GM20431 (cell line): ENCODE data around the gene SEPHS2.

ENCODE experiments used
- in situ Hi-C: fragments of 300-500 bp; cut with MseI, MboI; formaldehyde crosslinking; loops from one replicate; pipeline ENCODE4 v1.15.0; 2020; ENCODE audit warnings: low sequenced_read_pairs; ENCODE audit not compliant: unreplicated experiment

Gene SEPHS2

DNA sequence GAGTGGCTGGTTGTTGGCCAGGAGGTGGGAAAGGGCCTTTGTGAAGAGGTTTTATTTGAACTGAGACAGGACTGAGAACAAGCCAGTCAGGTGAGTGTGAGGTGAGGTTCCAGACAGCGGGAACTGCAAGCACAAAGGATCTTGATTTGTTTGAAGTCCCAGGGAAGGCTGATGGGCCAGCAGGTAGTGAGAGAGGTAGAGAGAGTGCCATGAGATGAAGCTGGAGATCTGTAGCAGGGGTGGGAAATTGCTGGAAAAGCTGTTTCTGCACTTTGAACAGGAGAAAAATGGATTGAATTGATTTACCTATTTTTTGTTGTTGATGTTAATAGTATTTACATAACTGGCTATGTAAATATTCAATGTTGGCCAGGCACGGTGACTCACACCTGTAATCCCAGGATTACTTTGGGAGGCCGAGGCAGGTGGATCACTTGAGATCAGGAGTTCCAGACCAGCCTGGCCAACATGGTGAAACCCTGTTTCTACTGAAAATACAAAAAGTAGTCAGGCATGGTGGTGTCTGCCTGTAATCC lies 8.1 kb downstream of the SEPHS2 start:
- in situ Hi-C loops: loop anchor here (25.0 kb wide), 1 partner anchor 175 kb away; the partner anchor contains the start of gene ZNF689

- in situ Hi-C loops: loop anchor here (25.0 kb wide), 1 partner anchor 177 kb away; the partner anchor contains the start of gene ZNF689
Measured at GRCh38 chr16:30434852-30435251, 10.8 kb downstream of the SEPHS2 start.

DNA sequence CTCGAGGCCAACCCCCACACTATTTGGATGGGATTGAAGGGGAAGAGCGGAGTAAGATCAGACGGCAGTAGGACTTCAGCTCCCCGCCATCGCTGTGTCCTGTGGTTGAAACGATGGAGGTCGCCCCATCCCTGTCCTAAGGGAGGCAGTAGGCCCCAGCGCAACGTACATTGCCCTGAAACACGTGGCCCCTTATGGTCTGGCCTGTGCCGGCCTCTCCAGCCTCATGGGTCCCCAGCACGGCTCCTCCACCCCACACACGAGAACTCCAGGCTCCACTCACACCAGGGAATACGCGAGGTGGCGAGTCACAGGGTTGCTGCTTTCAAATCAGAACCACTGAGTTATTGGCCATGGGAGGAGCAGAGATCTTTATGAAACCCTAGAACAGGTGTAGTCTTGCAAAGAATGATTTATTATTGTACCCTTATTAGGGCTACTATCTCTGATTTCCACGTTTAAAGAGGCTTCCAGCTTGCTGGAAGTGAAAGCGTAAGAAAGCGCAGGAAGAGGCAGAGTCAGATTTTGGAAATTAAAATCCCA lies 15.2 kb downstream of the SEPHS2 start:
- in situ Hi-C loops: loop anchor here (25.0 kb wide), 1 partner anchor 182 kb away; the partner anchor contains the start of gene ZNF689

DNA sequence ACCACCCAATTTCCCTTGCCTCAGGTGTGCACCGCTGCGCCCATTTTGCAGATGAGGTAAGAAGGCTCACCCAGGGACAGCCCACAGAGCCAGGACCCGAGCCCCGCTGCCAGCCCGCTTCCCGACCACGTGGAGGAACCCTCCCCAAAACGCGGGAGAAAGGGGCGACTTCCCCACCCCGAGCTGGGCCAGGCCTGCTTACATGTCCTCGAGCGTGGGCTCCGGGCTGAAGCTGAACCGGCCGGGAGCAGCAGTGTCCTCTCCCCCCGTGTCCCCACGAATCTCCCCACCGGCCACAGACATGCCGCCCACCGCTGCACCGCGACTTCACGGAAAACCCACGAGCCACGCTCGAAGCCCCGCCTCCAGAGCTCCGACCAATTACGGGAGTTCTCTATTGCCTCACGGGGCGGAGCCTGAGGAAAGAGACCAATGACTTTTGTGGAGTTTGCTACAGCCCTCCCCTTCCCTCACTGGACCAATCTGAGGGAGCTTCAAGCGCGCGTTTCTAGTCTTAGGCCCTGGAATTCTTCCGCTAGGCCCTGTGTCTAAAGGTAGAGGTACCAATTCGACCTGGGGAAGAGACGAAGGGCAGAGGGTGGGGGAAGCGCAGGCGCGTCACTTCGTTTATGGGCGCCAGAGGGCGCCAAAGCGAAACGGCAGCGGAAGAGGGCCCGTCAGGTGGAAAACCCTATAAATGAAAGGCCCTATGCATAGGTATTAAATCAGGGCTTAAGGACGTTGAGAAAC lies 15.8 kb downstream of the SEPHS2 start, which contains the start of gene DCTPP1:
Gene DCTPP1 (minus strand): TSS at position 353 of the 750 bp plus-strand sequence. CDS start 50 bp downstream, at position 303.
- in situ Hi-C loops: loop anchor here (25.0 kb wide), 1 partner anchor 182 kb away; the partner anchor contains the start of gene ZNF689

GRCh38 chr16:30429418-30429677 lies 16.3 kb downstream of the SEPHS2 start:
- in situ Hi-C loops: loop anchor here (25.0 kb wide), 1 partner anchor 183 kb away; the partner anchor contains the start of gene ZNF689

DNA sequence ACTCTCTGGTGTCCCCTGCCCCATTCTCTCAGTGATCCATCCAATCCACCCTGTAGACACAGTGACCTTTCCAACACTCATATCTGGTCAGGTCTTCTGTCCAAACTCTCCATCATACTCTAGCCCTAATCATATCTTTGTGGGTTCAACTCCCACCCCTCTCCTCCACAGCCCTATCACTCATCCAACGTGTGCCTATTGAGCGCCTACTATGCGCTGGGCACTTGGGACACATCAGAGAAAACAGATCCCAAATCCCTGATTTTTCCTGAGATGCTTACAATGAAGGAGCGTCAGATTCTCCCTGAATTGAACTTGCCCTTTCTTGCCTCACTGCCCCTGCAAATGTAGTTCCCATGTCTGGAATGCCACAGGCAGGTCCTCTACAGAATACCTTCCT lies 17.6 kb downstream of the SEPHS2 start:
- in situ Hi-C loops: loop anchor here (25.0 kb wide), 1 partner anchor 184 kb away; the partner anchor contains the start of gene ZNF689

DNA sequence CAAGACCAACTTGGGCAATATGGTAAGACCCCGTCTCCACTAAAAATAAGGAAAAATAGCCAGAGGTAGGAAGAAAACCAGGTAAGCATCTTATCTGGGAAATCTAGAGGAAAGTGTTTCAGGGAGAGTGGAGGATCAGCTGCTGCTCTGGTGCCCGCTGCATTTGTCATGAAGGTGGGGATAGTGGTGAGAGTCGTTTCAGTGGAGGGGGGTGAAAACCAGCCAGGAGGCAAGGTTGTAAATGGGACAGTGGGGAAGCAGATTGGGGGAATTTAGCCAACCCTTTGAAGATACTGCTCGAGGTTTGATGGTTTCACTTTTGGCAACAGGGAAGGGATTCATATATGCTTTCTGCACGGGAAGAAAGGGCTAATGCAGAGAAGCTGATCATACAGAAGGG lies 24.7 kb downstream of the SEPHS2 start:
- in situ Hi-C loops: no loop called here

GRCh38 chr16:30418350-30419181 lies 27.1 kb downstream of the SEPHS2 start:
- in situ Hi-C loops: no loop called here

DNA sequence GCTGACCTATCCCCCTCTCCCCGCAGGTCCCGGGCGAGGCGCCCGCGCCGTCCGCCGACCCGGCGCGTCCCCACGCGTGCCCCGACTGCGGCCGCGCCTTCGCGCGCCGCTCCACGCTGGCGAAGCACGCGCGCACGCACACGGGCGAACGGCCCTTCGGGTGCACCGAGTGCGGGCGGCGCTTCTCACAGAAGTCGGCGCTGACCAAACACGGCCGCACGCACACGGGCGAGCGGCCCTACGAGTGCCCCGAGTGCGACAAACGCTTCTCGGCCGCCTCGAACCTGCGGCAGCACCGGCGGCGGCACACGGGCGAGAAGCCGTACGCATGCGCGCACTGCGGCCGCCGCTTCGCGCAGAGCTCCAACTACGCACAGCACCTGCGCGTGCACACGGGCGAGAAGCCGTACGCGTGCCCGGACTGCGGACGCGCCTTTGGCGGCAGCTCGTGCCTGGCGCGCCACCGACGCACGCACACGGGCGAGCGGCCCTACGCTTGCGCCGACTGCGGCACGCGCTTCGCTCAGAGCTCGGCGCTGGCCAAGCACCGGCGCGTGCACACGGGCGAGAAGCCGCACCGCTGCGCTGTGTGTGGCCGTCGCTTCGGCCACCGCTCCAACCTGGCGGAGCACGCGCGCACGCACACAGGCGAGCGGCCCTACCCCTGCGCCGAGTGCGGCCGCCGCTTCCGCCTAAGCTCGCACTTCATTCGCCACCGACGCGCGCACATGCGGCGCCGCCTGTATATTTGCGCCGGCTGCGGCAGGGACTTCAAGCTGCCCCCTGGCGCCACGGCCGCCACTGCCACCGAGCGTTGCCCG lies 27.9 kb downstream of the SEPHS2 start:
- in situ Hi-C loops: no loop called here

- in situ Hi-C loops: no loop called here
Measured at GRCh38 chr16:30416624-30417528, 28.8 kb downstream of the SEPHS2 start.

- in situ Hi-C loops: no loop called here
Measured at GRCh38 chr16:30416047-30416603, 29.5 kb downstream of the SEPHS2 start.

DNA sequence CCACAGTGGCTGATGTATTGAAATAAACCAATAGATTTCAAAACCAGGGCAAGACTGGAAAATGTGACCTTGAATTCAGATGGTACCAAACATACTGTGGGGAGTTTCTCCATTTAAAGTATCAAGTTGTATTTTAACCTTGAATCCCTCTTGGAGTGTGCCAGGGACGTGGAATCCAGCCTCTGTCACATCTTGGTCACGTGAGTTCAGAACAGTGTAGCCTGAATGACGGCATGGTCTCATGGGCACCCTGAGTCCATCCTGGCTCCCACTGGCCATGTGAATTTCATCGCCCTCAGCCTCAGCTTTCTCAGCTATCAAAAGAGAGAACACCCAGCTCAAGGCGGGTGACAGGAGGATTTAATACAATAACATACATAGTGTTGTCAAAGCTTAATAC lies 31.5 kb downstream of the SEPHS2 start:
- in situ Hi-C loops: no loop called here

- in situ Hi-C loops: no loop called here
Measured at GRCh38 chr16:30413112-30413806, 32.4 kb downstream of the SEPHS2 start.

DNA sequence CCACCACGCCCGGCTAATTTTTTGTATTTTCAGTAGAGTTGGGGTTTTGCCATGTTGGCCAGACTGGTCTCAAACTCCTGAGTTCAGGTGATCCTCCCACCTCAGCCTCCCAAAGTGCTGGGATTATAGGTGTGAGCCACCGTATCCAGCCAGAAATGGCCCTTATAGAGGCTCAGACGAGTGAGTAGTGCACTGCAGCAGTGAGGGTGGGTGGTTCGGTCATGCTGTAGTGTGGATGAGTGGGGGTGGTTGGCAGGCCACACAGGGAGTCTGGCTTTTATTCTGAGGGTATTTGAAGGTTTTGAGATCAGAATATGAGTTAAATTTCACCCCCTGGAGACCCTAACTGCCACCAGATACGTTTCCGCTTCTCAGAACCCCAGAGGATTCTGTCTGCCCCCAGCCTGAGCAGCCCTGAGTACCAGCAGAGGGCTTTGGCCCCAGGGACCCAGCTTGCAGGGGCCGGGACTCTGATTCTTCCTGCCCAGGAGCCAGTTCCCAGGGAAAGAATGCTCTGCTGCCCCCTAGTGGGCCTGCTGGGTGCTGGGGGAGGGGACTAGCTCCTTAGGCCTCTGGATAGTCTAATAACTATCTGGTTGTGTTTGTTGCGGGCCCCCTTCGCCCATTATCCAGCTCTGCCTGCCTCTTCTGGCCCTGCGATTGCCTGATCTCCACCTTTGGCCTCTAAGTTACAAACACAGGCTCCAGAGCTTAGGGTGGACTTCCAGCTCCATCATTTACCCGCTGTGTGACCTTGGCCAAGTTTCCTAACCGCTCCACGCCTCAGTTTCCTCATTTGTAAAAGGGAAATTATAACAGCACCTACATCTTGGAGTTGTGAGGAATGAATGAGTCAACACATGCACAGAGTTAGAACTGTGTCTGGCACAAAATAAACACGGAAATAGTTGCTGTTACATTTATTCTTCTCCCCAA lies 36.3 kb downstream of the SEPHS2 start:
- in situ Hi-C loops: no loop called here

DNA sequence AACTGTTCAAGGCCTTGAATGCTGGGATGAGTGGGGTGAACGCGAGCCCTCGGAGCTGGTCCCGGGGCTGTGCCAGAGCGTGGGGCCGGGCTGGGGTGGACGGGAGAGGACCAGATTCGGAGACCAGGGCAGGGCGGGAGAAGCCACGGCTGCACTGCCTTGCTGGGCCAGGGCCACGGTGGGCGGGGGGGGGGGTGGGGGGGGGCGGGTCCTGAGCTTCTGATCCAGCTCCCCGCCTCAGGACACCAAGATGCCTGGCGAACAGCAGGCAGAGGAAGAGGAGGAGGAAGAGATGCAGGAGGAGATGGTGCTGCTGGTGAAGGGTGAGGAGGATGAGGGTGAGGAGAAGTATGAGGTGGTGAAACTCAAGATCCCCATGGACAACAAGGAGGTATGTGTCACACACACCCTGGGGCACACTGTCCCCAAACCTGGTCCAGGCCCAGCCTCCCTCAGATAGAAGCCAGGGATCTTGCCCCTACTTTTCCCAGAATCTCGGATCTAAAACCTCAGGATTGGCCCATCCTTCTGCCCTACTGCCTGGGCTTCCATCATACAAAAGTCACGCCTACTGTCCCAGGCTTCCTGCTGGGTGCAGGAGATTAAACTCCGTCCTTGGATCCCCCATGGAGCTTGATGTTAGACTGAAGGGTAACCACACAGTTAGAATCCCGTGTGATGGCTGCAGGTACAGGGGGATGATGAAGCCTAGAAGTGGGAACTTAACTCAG lies 37.7 kb downstream of the SEPHS2 start:
- in situ Hi-C loops: no loop called here
